Adipocyte (in vitro differentiated cells): Measurements from ENCODE around the gene POLQ.

Experiments used
- DNase-seq: peaks from one replicate; pipeline ENCODE4 v3.0.0-alpha.2; 2015; ENCODE audit warnings: low read depth
- H3K27me3 ChIP-seq: replicated peaks from 2 replicates; pipeline ENCODE4 v1.7.0; 2013; ENCODE audit warnings: mild to moderate bottlenecking, low read length, moderate library complexity; ENCODE audit not compliant: control insufficient read depth, insufficient read depth
- H3K36me3 ChIP-seq: 2 replicates; pipeline ENCODE4 v1.7.0; 2013; ENCODE audit warnings: low read length, mild to moderate bottlenecking, moderate library complexity; ENCODE audit not compliant: control insufficient read depth, insufficient read depth, severe bottlenecking
- H3K4me1 ChIP-seq: 2 replicates; pipeline ENCODE4 v1.7.0; 2013; ENCODE audit warnings: mild to moderate bottlenecking, low read length, moderate library complexity; ENCODE audit not compliant: control insufficient read depth, insufficient read depth
- H3K4me3 ChIP-seq: 2 replicates; pipeline ENCODE4 v1.7.0; 2013; ENCODE audit warnings: mild to moderate bottlenecking, low read length, moderate library complexity
- H3K9ac ChIP-seq: 2 replicates; pipeline ENCODE4 v1.7.0; 2013; ENCODE audit warnings: mild to moderate bottlenecking, low read length, moderate library complexity
- H3K9me3 ChIP-seq: 2 replicates; pipeline ENCODE4 v1.7.0; 2013; ENCODE audit warnings: mild to moderate bottlenecking, low read length, moderate library complexity; ENCODE audit not compliant: control insufficient read depth

Gene POLQ

DNA sequence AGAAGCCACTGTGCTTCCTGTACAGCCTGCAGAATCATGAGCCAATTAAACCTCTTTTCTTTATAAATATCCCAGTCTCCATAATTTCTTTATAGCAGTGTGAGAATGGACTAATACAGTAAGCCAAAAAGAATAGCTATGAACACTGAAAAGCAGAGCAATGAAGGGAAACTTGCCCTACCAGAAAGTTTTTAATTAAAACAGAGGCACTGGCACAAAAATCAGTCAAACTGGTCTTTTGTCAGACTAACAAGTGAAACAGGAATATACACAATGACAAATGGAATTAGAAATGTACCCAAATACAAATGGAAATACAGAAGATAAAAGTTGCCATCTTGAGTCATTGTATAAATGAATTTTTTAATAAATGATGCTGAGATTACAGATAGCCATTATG is 40.5 kb downstream of the POLQ start:
- Histone ChIP-seq H3K9me3 (no peaks in the 10 kb centered on the region), H3K36me3 (no peaks in the 10 kb centered on the region), H3K9ac (no peak overlapping the region), H3K27me3 (no peaks in the 10 kb centered on the region), H3K4me1 (no peaks in the 10 kb centered on the region), H3K4me3 (no peak overlapping the region)
- DNase-seq: no peak

DNA sequence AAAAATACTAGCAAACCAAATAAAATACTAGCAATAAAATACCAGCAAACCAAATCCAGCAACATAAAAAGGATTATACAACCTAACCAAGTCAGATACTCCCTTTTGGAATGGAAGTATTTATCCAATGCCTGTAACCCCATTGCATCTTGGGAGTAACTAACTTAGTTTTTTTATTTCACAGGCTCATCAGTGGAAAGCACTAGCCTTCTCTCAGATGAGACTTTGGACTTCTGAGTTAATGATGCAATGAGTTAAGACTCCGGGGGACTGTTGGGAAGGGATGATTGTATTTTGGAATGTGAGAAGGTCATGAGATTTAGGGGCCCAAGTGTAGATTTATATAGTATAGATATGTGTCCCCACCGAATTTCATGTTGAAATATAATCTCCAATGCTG is 41.2 kb downstream of the POLQ start:
- H3K4me3 ChIP-seq: no peak overlapping the region
- H3K4me1 ChIP-seq: no peaks in the 10 kb centered on the region
- H3K36me3 ChIP-seq: no peaks in the 10 kb centered on the region
- H3K27me3 ChIP-seq: no peaks in the 10 kb centered on the region
- H3K9me3 ChIP-seq: no peaks in the 10 kb centered on the region
- no peak overlapping the region for H3K9ac ChIP-seq
- DNase-seq: no peak

DNA sequence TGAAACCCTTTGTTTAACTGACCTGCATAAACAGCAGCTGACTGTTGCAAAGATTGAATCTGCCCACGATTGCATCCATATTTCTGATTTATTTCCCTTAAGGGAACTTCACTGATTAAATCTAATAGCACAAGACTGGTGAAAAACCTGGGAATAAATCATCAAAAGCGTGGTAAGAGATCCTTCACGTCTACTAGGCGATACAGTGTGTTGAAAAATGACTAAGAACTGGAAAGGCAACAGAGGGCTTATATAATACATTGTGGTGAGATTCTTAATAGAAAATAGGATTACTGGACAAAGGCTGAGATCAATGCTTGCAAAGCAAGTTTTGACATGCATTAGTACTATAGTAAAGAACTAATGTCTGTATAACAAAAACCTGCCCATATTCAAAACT is 49.0 kb downstream of the POLQ start:
- DNase-seq: no peak
- Histone ChIP-seq H3K4me1 (no peaks in the 10 kb centered on the region), H3K36me3 (no peaks in the 10 kb centered on the region), H3K4me3 (no peak overlapping the region), H3K9me3 (no peaks in the 10 kb centered on the region), H3K27me3 (no peaks in the 10 kb centered on the region), H3K9ac (no peak overlapping the region)

DNA sequence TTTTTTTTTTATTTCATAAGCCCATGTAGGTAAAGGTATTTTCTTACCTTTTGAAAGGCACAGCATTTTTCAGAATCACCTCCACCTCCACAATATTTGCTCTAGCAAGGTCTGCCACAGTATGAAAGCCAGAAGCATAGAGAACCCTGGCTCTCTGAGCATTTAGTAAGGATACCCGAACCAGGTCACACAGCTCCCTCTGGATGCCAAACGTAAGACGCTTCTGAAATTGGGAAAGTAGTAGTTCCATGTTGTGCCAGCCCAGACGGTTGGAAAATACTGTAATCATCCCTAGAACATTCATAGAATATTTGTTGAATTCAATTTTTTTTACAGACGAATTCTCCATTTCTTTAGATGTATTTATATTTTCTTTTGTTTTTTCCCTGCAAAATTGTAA is 52.4 kb downstream of the POLQ start:
- DNase-seq: no peak
- no peak overlapping the region for H3K4me3 ChIP-seq
- no peaks in the 10 kb centered on the region for H3K4me1 ChIP-seq
- no peaks in the 10 kb centered on the region for H3K36me3 ChIP-seq
- H3K9me3 ChIP-seq: peaks cover under 1% of the 10 kb centered on the region
- H3K27me3 ChIP-seq: no peaks in the 10 kb centered on the region
- no peak overlapping the region for H3K9ac ChIP-seq

DNA sequence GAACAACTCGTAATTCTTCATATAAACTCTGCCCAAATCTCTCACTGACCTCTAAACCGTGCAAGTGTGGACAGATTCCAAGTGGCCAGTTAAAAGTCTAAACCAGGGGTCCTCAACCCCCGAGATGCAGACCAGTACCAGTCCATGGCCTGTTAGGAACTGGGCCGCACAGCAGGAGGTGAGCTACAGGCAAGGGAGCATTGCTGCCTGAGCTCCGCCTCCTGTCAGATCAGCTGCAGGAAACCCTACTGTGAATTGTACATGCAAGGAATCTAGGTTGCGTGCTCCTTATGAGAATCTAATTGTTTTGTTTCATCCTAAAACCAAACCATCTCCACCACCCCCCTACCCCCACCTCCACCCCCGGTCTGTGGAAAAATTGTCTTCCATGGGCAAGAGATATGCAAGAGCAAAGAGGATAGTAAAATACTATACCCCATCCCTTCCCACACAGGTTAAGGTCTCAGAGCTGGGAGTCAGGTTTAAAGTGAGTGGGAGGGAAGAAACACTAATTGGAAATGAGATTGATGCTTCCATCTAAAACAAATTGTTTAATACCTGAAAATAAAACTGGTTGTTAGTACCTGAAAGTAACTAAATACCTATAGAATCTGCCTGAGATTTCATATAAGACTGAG is 54.0 kb downstream of the POLQ start:
- H3K4me3 ChIP-seq: no peak overlapping the region
- H3K9ac ChIP-seq: no peak overlapping the region
- DNase-seq: no peak
- H3K27me3 ChIP-seq: no peaks in the 10 kb centered on the region
- peaks cover 6% of the 10 kb centered on the region for H3K9me3 ChIP-seq
- no peaks in the 10 kb centered on the region for H3K36me3 ChIP-seq
- H3K4me1 ChIP-seq: no peaks in the 10 kb centered on the region

DNA sequence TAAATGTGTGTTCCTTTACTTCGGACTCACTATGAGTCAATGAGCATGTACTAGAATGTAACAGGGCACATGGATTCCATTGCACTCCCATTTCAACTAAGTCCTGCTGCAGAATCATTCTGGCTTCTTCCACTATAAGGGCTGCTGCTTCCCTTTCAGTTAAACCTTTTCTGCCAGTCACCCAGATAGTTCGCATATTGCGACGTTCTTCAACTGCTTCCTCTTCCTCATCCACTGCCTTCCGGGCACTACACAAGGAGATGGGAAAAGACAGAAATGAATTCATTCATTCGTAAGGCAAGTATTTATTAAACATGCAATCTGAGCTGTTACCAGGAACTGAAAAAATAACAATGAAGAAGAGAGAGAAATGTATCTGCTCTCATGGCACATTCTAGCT is 55.6 kb downstream of the POLQ start:
- no peak for DNase-seq
- no peaks in the 10 kb centered on the region for H3K4me1 ChIP-seq
- H3K36me3 ChIP-seq: no peaks in the 10 kb centered on the region
- no peaks in the 10 kb centered on the region for H3K27me3 ChIP-seq
- H3K4me3 ChIP-seq: no peak overlapping the region
- H3K9me3 ChIP-seq: peaks cover 6% of the 10 kb centered on the region
- H3K9ac ChIP-seq: no peak overlapping the region

DNA sequence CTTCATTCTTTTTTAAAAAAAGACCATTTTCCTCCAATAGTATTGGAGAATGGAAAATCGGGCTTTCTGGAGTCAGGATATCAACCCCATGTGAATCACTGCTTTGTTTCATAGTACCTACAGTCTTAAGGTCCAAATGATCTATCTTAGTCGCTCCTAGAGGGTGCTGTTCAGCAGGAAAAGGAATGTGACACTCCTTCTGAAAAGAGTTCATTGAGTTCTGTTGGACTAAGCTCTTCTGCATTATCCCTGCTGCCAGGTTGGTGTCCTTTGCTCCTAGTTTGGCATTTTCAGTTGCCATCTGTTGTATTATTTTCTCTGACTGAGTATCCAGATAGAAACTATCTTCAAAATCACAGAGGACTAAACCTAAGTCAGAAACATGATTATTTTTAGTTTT is 57.2 kb downstream of the POLQ start:
- DNase-seq: no peak
- H3K9me3 ChIP-seq: peaks cover 6% of the 10 kb centered on the region
- H3K9ac ChIP-seq: no peak overlapping the region
- H3K4me3 ChIP-seq: no peak overlapping the region
- H3K36me3 ChIP-seq: no peaks in the 10 kb centered on the region
- no peaks in the 10 kb centered on the region for H3K27me3 ChIP-seq
- no peaks in the 10 kb centered on the region for H3K4me1 ChIP-seq

DNA sequence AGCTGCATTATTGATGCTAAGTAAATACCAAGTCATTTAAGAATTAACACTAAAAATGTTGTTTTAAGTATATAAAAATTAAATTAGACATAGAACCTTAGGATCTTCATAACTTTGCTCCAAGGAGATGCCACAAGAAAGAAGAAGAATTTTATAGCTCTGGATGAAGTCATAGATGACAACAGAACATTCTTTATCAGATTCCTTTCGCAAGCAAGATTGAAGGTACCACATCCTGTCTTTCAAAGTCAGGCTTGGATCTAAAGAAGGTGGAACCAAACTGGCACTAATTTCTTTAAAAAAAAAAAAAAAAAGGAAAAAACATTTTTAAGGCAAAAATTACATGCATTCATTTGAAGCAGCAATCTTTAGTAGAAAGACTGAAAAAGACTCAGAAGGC is 62.5 kb downstream of the POLQ start:
- Histone ChIP-seq H3K9me3 (peaks cover 4% of the 10 kb centered on the region), H3K4me1 (peaks cover 9% of the 10 kb centered on the region), H3K4me3 (no peak overlapping the region), H3K9ac (no peak overlapping the region), H3K27me3 (no peaks in the 10 kb centered on the region), H3K36me3 (no peaks in the 10 kb centered on the region)
- DNase-seq: no peak

DNA sequence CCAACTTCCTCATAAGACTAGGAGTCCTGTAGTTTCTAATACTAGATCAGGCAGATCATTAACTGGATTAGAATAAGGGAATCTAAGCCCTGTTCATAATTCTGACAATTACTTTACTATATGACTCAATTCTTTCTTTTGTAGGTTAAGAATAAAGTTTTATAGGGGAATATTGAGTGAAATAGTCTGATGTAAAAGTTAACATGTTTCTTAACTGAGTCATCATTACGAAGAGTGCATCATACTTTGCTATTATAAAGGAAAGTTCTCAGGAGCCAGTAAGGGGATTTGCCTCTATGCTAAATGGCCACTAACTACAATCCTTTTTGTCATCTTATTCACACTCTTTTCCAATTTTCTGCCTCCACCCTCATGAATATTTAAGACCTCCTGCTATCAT is 63.1 kb downstream of the POLQ start:
- H3K9me3 ChIP-seq: no peaks in the 10 kb centered on the region
- no peaks in the 10 kb centered on the region for H3K36me3 ChIP-seq
- peaks cover 15% of the 10 kb centered on the region for H3K4me1 ChIP-seq
- H3K4me3 ChIP-seq: no peak overlapping the region
- no peak overlapping the region for H3K9ac ChIP-seq
- no peaks in the 10 kb centered on the region for H3K27me3 ChIP-seq
- DNase-seq: peak; percentile 63

DNA sequence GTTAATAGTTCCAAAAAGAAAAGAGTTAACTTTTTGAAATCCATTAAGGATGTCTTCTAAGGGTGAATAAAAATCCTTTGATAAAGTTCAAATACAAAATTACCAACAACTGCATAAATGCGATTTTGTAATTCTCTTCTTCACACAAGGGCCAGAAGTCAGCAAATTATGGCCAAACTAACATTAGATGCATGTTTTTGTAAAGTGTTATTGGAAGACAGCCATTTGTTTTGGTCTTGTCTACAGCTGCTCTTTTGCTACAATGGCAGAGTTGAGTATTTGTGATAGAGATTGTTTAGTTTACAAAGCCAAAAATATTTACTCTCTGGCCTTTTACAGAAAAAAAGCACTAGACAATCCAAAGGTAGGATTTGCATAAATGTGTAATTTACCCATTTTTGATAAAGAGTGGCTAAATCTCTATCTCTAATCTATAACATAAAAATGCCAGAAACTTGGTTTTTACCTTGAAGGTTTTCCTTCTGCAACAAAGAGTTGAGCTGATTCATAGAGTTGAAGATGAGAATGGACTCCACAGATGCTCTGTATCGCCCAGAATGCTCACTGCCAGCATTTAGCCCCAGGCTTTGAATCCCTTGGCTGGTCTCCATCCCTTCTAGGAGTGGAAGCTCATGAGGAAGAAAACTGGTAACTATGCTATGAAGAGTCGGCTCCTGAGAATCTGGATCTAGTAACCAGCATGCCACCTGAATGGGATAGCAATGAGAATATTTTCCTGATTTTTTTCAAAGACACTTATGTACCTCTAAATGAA is 64.5 kb downstream of the POLQ start:
- Histone ChIP-seq H3K27me3 (no peaks in the 10 kb centered on the region), H3K4me3 (no peak overlapping the region), H3K4me1 (peaks cover 19% of the 10 kb centered on the region), H3K9ac (no peak overlapping the region), H3K36me3 (no peaks in the 10 kb centered on the region), H3K9me3 (no peaks in the 10 kb centered on the region)
- peak; percentile 43 for DNase-seq

DNA sequence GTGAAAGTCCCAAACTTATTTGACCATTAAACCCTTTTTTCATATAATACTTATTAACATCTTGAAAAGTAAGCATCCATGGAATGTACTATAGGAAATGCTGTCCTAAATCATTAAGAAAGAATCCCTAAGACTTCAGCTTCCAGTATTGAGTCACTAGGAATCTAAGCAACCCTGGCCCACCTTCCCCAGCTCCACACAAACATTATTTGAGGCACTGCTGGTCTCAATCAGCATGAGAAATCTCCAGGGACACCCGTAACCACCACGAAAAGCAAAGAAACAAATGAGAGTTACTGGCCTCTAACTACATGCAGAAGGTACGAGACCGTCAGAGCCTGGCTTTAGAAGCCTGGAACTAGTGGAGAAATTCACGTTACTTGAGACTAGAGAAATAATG is 68.2 kb downstream of the POLQ start:
- no peaks in the 10 kb centered on the region for H3K36me3 ChIP-seq
- H3K9ac ChIP-seq: no peak overlapping the region
- peaks cover 19% of the 10 kb centered on the region for H3K4me1 ChIP-seq
- no peak overlapping the region for H3K4me3 ChIP-seq
- no peaks in the 10 kb centered on the region for H3K27me3 ChIP-seq
- peak; percentile 69 for DNase-seq
- no peaks in the 10 kb centered on the region for H3K9me3 ChIP-seq

DNA sequence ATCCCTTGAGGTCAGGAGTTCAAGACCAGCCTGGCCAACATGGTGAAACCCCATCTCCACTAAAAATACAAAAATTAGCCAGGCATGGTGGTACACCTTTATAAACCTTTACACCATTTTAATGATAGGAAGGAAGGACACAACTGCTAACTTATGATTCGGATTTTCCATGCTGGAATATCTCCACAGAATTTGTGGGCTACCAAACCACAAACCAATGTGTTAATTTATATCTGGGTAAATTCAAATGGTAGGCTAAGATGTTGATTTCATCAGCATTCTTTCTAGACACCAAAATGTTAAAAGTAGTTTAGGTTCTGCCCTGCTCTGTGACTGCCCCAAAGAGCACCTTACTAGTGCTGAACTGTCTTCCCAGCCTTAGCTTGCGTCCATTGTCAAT is 72.8 kb downstream of the POLQ start:
- H3K9me3 ChIP-seq: no peaks in the 10 kb centered on the region
- DNase-seq: no peak
- no peaks in the 10 kb centered on the region for H3K27me3 ChIP-seq
- no peak overlapping the region for H3K9ac ChIP-seq
- H3K36me3 ChIP-seq: no peaks in the 10 kb centered on the region
- peaks cover 7% of the 10 kb centered on the region for H3K4me1 ChIP-seq
- no peak overlapping the region for H3K4me3 ChIP-seq
